Amniotic stem cell (primary cell): ENCODE results near the gene RPH3AL.
"Not testable (repeated sequence)": the region's sequence is repeated elsewhere in the genome, so short reads cannot be mapped to it uniquely, and the experiment has no call there.

Source experiments
- DNase-seq: peaks from one replicate; lab custom pipeline; 2025; lab: John Stamatoyannopoulos, UW

The RPH3AL gene

GRCh38 chr17:319266-319665 lies 33.3 kb downstream of the RPH3AL start:
- no peak for DNase-seq

GRCh38 chr17:317070-317469 lies 35.5 kb downstream of the RPH3AL start:
- not testable (repeated sequence) for DNase-seq

DNA sequence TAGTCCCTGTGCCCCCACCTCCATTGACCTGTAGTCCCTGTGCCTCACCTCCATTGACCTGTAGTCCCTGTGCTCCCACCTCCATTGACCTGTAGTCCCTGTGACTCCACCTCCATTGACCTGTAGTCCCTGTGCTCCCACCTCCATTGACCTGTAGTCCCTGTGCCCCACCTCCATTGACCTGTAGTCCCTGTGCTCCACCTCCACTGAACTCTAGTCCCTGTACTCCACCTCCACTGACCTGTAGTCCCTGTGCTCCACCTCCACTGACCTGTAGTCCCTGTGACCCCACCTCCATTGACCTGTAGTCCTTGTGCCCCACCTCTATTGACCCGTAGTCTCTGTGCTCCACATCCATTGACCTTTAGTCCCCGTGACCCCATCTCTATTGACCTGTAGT lies 37.2 kb downstream of the RPH3AL start:
- DNase-seq, result not testable (repeated sequence)

GRCh38 chr17:314614-314944 lies 38.0 kb downstream of the RPH3AL start:
- DNase-seq, result not testable (repeated sequence)

DNA sequence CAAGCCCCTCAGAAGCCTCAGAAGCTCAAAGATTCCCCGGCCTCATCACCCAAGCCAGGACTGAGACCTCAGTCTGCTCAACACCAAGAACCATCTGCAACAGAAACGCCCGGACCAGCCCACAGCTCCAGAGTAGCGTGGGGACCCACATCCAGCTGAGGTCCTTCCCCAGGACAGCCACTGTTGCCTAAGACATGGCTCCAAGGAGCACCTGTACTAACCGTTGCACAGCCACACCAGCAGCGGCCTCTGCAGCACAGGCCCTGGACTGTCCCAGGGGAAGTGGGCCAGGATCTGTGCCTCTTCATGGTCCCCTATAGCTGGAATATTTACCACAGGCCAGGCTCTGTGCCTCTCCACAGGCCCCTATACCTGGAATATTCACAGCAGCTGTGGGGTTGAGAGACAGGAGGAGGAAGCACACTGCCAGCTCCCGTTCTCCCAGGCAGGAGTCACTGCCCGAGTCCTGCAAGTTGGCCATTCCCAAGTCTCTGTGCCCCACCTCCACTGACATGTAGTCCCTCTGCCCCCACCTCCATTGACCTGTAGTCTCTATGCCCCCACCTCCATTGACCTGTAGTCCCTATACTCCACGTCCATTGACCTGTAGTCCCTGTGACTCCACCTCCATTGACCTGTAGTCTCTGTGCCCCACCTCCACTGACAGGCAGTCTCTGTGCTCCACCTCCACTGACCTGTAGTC lies 38.5 kb downstream of the RPH3AL start:
- DNase-seq, result no peak

DNA sequence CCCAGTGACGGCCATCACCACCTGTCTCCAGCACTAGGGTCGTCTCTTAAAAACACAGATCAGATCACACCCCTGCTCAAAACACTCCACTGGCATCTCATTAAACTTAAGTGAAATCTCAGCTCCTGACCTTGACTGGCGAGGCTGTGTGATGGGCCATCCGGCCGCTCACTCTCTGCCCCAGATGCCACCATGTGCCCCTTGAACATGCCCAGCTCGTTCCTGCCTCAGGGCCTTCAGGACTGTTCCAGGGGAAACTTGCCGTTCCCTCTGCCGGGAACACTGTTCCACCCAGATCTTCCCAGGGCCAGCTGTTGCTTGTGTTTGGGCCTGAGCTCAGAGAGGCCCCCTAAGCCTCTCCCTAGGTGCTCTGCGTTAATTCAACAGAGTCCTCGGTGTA lies 39.4 kb downstream of the RPH3AL start:
- DNase-seq, result no peak

DNA sequence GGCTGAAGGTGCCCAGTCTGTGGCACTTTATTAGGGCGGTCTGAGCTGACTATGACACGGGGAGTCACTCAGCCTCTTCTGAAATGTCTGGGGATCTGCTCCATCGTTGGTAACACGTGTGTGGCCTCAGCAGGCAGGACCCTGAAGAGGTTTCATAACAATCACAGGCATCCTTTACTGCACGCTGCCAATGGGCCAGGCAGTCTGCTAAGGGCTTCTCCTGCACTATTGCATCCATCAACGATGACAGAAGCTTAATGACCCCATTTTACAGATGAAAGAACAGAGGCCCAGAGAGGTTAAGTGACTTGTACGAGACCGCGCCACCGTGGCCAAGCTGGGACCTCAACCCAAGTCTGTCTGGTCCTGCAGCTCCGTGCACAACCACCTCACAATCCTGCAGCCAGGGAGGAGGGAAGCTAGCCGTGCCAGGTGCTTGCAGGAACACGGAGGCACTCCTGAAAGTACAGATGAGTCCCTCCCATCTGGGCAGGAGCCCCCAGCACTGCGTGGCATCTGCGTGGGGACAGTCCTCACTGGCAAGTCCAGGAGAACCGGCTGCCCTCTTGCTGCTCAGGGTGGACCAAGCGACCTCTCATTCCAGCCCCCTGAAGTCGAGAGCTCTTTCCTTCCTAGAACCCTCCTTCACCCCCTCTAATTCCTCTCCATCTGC lies 40.0 kb downstream of the RPH3AL start:
- no peak for DNase-seq

- no peak for DNase-seq
Observed at GRCh38 chr17:311119-311782, 41.4 kb downstream of the RPH3AL start.

DNA sequence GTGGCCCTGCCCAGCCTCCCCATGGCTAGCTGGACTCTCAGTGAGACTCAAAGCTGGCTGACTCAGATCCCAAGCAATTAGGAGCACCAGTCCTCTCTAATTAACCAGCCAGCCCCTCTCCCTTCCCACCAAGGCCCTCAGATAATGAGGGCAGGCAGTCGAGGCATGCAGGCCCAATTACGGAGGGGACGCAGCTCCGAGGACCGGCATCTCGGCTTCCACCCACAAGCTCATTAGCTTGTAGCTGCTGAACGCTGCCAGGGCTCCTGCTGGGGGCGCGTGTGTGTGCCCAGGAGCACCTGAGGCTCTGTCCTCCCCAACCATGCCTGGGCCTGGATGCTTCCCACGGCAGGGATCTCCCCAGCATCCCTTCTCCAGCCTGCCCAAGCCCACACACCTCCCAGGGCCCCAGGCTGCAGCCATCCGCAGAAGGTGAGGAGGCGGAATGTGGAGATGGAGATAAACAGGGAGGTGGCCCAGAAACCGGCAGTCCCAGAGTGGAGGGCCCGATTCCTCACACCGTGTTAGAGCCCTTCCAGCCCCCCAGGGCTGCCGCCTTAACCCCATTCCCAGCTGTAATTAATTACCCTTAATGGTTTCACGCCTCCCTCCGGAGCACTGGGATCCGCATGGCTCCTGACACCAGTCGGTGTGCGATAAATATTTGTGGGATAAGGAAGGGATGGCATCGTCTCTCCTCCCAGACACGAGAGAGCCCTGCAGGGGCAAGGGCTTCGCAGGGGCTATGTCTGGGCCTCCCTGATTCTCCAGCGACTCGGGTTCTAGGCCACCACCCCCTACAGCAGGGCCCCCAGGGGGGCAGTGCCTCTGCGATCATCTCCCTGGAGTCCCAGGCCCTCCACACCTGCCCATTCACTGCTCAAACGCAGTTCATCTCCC lies 42.2 kb downstream of the RPH3AL start:
- DNase-seq, result no peak

- no peak for DNase-seq
Observed at GRCh38 chr17:309361-309888, 43.2 kb downstream of the RPH3AL start.

GRCh38 chr17:307741-308507 lies 44.7 kb downstream of the RPH3AL start:
- DNase-seq, result no peak

GRCh38 chr17:307295-307691 lies 45.3 kb downstream of the RPH3AL start:
- no peak for DNase-seq

- no peak for DNase-seq
Observed at GRCh38 chr17:306536-307294, 45.9 kb downstream of the RPH3AL start.

DNA sequence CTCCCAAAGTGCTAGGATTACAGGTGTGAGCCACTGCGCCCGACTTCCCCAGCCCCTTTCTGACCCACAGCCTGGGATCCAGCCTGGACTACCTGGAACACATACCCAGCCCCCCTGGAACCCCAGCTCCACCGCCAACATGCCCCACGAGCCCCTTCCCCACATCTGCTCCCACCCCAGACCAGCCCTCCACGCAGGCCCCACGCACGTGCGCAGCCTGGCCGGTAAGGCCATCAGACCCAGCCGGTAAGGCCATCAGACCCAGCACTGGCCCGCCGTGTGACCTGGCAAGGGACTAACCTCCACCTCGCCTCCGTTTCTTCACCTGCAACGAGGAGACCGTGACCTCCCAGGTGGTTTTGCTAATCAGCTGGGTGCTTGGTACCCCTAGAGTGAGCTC lies 46.5 kb downstream of the RPH3AL start:
- no peak for DNase-seq

- DNase-seq, result no peak
Observed at GRCh38 chr17:305090-305976, 47.3 kb downstream of the RPH3AL start.

DNA sequence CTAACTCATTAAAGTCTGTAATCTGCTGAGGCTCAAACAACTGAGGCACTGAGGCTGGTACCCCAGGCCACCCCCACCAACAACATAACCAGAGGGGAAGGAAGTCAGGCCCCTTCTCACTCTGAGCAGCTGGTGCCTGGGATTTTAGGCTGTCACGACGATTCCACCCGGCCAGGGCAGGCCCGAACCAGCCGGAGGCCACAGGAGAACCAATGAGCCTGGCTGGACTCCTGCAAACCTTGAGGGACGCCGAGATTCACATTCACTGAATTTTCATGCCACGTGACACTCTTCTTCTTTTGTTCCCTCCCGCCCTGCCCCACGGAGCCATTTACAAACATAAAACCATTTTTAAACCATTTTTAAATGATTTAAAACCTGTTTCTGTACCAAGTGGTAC lies 48.1 kb downstream of the RPH3AL start:
- DNase-seq, result no peak

- DNase-seq, result no peak
Observed at GRCh38 chr17:303168-303567, 49.4 kb downstream of the RPH3AL start.

DNA sequence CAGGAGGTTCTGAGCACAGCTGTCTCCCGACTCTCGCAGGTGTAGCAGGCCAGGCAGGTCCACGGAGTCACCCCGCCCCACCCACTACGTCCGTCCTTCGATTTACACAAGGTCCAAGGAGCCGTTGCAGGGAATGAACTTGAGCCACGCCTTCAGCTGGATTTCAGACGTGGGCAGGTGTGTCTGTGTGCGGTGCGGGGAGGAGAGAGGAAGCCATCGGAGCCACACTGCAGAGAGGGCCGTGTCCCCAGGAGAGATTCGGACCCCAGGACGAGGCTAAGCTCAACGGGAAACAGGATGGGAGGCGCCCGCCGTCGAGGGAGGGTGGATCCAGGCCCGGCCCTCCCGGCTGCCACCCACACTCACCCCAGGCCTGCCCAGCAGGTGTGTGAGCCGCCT lies 50.3 kb downstream of the RPH3AL start:
- DNase-seq, result no peak

GRCh38 chr17:301681-302299 lies 50.8 kb downstream of the RPH3AL start:
- DNase-seq, result no peak
